Lower leg skin (tissue), 4 donors: ENCODE results near the gene MILR1. TPM values are rescaled to one million over a fixed set of nuclear protein-coding genes. Genes with fewer than 3 reads are reported as not detected.
A peak's percentile ranks its signal among the peaks of the same experiment; 100 is the strongest.
"Not testable (repeated sequence)": the region's sequence is repeated elsewhere in the genome, so short reads cannot be mapped to it uniquely, and the experiment has no call there.

Experiments
- DNase-seq, 2 donors: peaks; one replicate each; pipeline ENCODE4 v3.0.0-alpha.2; 2019; ENCODE audit warnings: low spot score in 2 of 2
- H3K4me3 ChIP-seq: fragments of 200-600 bp; sonication (generic); 2 replicates; pipeline ENCODE4 v1.5.1; 2017; ENCODE audit warnings: mild to moderate bottlenecking, low read depth; ENCODE audit not compliant: poor library complexity, severe bottlenecking
- POLR2A ChIP-seq, 2 donors: fragments of 450-650 bp; IDR thresholded peaks; one replicate each; pipeline ENCODE4 v1.6.1; 2016 to 2017; ENCODE audit warnings: antibody characterized with exemption in 2 of 2, mild to moderate bottlenecking in 1 of 2, moderate library complexity in 1 of 2
- WGBS, 2 donors: methylation state at CpG; one replicate each; pipeline ENCODE4 v1.1.5; 2018; 5-methylcytosine and 5-hydroxymethylcytosine counted together
- intact Hi-C: fragments of 100-400 bp; cut with DNase I; formaldehyde crosslinking; loops from one replicate; pipeline ENCODE4 v1.15.0; 2023; ENCODE audit warnings: low total_unique reads
- total RNA-seq, 4 donors: library from RNA; depleted of rRNA; stranded (reverse); fragments of >200 nt; gene quantifications; one replicate each; pipeline ENCODE4 v1.1.0, GENCODE V29; 2016
- TF ChIP-seq, protein P1 (sequence below), 3 donors: fragments of 450-650 bp; IDR thresholded peaks; one replicate each; pipeline ENCODE4 v1.5.1; 2016; ENCODE audit warnings: antibody characterized with exemption in 3 of 3, mild to moderate bottlenecking in 3 of 3, moderate library complexity in 2 of 3

MILR1 gene
- total RNA-seq, 4 donors from 2014 or later, result 1.8 TPM; not detected in 3

DNA sequence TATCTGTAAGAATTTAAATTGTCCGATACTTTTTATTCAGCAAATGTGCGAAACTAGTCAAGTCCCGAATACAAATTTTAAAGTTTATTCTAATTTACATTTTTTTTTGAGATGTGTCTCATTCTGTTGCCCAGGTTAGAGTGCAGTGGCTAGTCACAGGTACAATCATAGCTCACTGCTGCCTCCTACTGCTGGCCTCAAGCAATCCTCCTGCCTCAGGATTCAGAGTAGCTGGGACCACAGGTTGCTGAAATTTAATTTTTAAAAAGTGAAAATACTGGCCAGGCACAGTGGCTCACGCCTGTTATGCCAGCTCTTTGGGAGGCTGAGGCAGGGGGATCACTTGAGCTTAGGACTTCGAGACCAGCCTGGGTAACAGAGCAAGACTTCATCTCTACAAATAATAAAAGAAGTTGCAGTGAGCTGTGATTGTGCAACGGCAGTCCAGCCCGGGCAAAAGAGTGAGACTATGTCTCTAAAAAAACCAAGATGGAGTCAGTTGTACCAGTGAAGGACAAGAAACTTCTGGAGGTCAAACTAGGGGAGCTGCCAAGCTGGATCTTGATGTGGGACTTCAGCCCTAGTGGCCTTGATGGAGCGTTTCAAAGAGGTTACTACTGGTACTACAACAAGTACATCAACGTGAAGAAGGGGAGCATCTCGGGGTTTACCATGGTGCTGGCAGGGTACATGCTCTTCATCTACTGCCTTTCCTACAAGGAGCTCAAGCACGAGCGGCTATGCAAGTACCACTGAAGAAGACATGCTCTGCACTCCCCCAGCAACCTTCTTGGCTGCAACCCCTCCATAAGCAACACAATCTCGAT lies 42.3 kb downstream of the MILR1 start:
- TF ChIP-seq, protein P1, sequence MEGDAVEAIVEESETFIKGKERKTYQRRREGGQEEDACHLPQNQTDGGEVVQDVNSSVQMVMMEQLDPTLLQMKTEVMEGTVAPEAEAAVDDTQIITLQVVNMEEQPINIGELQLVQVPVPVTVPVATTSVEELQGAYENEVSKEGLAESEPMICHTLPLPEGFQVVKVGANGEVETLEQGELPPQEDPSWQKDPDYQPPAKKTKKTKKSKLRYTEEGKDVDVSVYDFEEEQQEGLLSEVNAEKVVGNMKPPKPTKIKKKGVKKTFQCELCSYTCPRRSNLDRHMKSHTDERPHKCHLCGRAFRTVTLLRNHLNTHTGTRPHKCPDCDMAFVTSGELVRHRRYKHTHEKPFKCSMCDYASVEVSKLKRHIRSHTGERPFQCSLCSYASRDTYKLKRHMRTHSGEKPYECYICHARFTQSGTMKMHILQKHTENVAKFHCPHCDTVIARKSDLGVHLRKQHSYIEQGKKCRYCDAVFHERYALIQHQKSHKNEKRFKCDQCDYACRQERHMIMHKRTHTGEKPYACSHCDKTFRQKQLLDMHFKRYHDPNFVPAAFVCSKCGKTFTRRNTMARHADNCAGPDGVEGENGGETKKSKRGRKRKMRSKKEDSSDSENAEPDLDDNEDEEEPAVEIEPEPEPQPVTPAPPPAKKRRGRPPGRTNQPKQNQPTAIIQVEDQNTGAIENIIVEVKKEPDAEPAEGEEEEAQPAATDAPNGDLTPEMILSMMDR (IDR thresholded peaks at IDR 0.05), result no peak
- TF ChIP-seq POLR2A (IDR thresholded peaks at IDR 0.05), result no peak
- intact Hi-C loops, result no loop called here
- 91% methylated on average over 13 of the region's 13 CpGs for WGBS, 2 donors
- no peak overlapping the region for H3K4me3 ChIP-seq
- no peak for DNase-seq

DNA sequence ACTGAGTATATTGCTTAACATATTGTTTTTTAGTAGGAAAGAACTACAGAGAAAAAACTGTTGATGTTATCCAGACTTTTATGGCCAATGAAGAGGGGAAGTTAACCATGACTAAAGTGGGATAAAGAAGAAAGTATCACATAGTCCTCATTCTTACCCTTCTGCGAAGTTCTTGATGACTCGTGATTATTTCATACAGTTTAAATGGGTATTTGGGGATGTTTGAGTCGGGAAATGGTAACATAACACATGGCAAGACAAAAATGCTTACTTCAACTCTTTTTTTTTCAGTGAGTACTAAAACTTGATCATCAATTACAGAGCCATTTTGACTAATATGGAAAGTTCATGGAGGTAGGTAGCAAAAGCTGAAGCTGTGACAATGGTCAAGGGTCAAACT lies 43.1 kb downstream of the MILR1 start:
- no peak overlapping the region for H3K4me3 ChIP-seq
- TF ChIP-seq POLR2A (IDR thresholded peaks at IDR 0.05), result no peak
- TF ChIP-seq, protein P1 (IDR thresholded peaks at IDR 0.05), result no peak
- intact Hi-C loops, result no loop called here
- no peak for DNase-seq
- 78 to 81% methylated on average over 3 of the region's 3 CpGs for WGBS, 2 donors

DNA sequence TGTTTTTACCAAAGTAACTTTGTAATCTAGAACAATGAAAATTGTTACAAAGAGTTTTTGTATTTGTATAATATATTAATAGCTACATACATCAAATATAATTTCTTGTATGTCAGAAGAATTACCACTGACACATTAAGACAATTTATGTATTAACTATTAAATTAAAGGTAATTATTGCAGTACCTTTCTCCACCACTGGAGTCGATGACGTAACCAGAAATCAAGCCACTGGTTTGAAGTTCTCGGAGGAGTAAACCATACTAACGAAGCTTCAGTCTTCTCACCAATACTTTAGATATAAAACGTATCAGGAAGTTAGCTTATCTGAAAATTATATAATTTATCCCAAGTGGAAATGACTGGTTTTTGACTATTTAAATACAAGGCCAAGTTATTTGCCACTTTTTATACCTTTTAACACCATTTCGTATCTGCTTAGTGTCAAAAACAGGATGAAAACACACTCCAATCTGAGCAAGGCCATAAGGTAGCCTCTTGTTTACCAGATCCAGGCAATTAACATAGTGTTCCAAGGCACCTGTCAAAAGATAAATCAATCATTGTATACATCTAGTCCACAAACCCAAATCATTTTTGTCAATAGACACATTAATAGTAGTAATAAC lies 43.7 kb downstream of the MILR1 start:
- TF ChIP-seq, protein P1 (IDR thresholded peaks at IDR 0.05), result no peak
- TF ChIP-seq POLR2A (IDR thresholded peaks at IDR 0.05), result no peak
- DNase-seq, result no peak
- H3K4me3 ChIP-seq, result no peak overlapping the region
- intact Hi-C loops, result no loop called here
- WGBS, 2 donors, result 66 to 72% methylated on average over 6 of the region's 6 CpGs

DNA sequence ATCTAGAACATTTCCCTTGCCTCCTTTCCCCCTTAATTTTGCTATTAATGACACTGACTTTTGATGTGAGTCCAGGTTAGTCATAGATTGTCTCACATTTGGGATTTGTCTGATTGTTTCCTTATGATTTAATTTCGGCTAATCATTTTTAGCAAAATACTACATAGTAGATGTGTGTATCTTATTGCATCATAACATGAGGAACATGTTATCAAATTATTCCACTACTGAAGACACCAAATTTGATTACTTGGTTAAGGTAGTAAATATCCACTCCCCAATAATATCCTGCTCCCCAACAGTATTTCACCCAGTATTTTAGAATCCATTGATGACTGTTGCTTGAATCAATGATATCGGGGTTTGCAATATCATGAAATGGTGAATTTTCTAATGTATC lies 45.2 kb downstream of the MILR1 start:
- no peak overlapping the region for H3K4me3 ChIP-seq
- intact Hi-C loops, result no loop called here
- 81 to 90% methylated on average over 2 of the region's 2 CpGs for WGBS, 2 donors
- TF ChIP-seq, protein P1 (IDR thresholded peaks at IDR 0.05), result no peak
- no peak for TF ChIP-seq POLR2A (IDR thresholded peaks at IDR 0.05)
- DNase-seq, result no peak

DNA sequence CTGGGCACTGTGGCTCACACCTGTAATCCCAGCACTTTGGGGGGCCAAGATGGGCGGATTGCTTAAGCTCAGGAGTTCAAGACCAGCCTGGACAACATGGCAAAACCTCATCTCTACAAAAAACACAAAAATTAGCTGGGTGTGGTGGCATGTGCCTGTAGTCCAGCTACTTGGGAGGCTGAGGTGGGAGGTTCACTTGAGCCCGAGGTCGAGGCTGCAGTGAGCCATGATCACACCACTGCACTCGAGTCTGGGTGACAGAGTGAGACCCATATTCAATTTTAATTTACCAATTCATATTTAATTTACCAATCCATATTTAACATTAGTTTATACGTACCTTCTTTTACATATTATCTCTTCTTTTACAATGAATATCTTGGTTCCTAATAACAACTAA lies 46.4 kb downstream of the MILR1 start:
- DNase-seq, H3K4me3 ChIP-seq, intact Hi-C loops: not testable (repeated sequence)
- WGBS, 2 donors, result 89 to 94% methylated on average over 5 of the region's 5 CpGs

DNA sequence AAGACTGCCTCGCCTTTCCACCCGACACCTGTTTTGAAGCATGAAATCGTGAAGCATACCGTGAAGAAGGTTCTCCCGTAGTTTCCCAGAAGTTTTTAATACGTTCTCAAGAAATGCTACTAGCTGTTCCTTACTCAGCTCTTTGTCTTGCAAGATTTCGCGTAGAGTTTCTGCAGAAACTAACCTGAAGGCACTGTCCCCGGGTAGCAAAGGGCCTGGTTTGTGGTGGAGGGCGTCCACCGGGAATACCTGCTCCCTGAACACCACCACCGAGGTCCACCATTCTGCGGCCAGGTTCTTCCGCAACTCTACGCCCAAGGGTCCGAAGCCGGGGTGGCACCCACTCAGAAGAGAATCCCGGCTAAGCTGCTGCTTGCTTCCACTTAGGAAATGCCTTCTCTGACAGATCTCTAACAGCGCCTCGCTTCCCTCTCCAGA lies 47.5 kb downstream of the MILR1 start:
- DNase-seq, result no peak
- intact Hi-C loops, result no loop called here
- WGBS, 2 donors, result 1% methylated on average over 19 to 20 of the region's 20 CpGs
- TF ChIP-seq, protein P1 (IDR thresholded peaks at IDR 0.05), result no peak
- no peak for TF ChIP-seq POLR2A (IDR thresholded peaks at IDR 0.05)
- peak overlapping the region; percentile 62 for H3K4me3 ChIP-seq
